GM21528 (cell line): ENCODE data around the gene PLPP1.
"Not testable (repeated sequence)": the region's sequence is repeated elsewhere in the genome, so short reads cannot be mapped to it uniquely, and the experiment has no call there.

ENCODE experiments used
- ATAC-seq: cut with Tn5 transposase; IDR thresholded peaks from one replicate; pipeline ENCODE4 v1.9.1; 2021; ENCODE audit warnings: mild to moderate bottlenecking, moderate library complexity; ENCODE audit not compliant: unreplicated experiment, low FRiP score

Gene PLPP1

DNA sequence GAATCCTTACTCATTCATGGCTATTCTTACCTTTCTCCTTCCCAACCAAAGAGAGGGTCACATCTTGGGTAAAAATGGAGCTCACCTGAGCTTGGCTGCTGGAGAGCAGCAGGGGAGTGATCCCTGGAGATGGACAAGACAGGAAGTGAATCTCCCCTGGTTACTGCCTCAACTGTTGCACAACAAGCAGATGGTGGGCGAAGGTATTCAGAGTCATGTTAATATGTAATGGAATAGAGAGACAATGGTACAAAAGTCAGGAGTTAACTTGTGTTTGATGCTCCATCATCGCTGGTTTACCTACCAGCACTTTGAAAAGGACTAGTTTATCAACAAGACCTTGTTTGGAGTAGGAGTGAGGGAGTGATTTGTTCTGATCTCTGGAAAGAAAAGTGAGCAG lies 13.0 kb upstream of the PLPP1 start:
- no peak for ATAC-seq

DNA sequence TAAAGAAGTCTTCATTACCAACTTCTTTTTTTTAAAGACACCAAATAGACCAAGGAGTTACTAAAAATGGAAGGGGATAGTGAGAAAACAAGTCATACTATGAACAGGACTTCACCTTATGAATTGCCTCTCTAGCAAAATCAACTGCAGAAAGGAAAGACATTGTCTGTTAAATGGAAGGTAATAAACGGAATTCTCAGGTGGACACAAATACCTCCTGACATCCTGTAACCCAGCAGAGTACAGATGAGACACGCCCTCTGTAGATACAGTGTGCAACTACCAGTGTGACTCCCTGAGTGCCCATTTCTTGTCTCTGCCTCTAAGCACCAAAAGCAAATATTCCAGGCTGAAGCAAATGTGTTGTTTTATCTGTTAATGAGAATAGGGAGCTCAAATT lies 12.2 kb upstream of the PLPP1 start:
- no peak for ATAC-seq

DNA sequence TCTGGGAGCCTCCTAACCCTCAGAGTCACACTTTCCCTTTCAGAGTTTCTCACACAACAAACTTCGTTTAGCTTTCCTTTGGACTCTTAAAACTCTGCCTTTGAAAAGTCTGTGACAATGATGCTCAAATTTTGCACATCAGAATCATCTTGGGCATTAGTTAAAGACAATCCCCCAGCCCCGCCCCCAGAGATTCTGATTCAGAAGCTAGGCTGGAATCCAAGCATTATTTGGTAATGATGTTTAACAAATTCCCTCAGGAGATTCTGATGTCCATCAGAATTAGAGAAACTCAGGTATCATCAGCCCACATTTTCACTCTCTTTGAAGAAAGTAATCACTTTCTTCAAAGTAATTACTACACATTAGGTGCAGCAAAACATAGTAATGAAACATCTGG lies 9.6 kb upstream of the PLPP1 start:
- no peak for ATAC-seq

DNA sequence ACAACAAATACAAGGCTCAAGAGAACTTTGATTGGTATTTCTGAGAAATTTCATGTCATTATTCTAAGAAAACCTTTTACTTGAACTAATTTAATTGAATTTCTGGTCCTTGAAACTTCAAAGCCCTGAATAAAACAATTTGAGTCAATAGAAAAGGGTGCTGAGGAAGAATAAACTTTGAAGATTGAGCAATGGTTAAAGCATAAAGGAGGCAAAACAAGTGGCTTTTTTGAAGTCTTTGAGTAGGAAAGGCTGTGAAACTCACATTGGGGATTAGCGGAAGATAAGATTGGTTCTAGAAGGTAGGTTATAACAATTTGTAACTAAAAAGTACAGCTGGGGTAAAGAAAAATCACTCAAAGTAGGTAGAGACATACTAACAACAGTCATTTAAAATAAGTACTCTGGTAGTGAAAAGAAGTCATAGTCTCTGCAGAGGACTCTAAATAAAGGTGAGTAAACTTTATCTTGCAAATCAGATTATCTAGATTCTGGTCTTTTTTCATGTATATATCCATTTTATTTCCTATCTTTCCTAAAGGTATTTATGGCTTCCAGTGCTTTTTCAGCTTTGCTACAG lies 6.4 kb upstream of the PLPP1 start:
- no peak for ATAC-seq

GRCh38 chr5:55540525-55540924 lies 5.8 kb upstream of the PLPP1 start:
- ATAC-seq: no peak

DNA sequence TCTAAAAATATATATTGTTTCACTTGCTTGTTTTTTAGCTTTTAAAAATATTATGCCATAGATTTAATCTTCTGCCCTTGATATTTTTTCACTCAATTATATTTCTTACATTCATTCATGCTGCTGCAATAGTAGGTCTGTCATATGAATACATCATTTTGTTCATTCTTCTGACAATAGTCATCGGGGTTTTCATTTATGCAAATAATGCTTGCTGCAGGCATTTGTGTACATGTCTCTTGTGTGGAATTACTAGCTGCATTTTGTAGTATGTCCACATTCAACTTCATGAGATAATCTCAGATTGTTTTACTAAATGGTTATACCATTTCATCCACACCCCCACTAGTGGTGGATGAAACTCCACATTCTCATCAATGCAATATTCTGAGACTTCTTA lies 5.3 kb upstream of the PLPP1 start:
- no peak for ATAC-seq

DNA sequence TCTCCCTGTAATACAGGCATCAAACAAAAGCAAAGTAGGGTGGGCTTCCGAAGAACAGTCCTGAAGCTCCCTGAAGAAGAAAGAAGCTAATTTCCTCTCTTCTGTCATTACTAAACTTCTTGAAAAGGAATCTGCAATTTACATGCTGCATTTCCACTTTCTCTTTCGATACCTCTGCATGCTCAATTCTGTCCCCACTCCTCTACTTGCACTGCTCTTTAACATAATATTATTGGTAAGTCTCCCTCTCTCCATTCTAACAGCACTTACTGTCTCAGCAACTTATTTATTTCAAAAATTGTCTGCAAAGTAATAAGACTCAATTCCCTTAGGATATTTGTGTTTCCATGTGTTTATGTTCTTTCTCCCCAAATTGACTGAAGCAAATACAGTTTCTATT lies 3.9 kb upstream of the PLPP1 start:
- no peak for ATAC-seq

DNA sequence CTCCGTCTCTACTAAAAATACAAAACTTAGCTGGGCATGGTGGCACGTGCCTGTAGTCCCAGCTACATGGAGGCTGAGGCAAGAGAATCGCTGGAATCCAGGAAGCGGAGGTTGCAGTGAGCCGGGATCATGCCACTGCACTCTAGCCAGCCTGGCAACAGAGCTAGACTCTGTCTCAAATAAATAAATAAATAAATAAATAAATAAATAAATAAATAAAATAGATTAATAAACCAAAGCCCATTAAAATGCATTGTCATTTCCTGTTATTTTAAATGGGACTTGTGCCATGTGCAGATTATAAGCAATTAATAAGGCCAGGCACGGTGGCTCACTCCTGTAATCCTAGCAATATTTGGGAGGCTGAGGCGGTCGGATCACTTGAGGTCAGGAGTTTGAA lies 2.6 kb upstream of the PLPP1 start:
- not testable (repeated sequence) for ATAC-seq

DNA sequence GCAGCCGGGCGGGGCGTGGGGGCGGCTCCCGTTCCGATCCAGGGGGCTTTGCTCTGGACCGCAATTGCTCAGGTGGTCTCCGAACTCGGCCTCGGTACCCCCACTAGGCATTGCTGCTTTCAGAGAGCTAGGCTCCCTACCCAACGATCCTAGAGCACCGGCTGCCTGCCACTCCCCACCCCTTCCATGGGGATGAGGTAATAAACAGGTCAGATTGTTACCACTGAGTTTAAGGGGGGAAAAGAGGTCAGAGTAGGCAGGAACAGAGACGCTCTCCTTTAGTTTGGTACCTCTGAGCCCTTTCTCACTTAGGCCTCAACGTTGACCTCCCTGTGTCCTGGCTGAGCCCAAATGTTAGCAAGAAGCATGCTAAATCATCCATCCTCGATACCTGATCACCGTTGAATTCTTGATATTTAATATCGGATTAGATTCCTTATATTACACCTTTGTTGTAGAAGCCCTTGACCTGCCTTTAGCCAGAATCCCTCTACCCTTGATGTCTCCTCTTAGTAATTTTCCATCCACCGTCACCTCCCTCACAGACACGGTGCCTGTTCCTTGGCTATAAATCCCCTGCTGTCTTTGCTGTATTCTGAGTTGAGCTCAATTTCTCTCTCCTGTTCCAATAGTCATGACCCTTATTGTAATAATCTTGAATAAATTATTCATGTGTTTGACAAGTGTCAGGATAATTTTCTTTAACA lies 588 bp upstream of the PLPP1 start:
- ATAC-seq: peak; percentile 16

GRCh38 chr5:55533521-55534435 lies 986 bp downstream of the PLPP1 start:
- peak; percentile 43 for ATAC-seq

DNA sequence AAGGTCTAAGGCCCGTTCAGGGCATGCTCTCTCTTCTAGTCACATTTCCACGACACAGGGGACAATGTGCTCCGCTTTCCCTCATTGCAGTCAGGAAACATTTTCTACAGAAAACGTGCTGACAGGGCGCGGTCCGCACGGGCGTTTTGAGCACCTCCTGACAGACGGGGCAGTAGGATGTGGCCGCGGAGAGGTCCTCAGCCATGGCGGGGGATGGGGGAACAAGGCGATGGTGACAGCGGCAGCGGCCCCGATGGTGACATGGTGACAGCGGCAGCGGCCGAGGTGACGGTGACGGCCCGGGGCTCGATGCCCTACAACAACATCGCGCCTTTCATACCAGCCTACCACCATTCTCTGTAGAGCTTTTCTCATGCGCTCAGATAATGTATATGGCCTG lies 4.1 kb downstream of the PLPP1 start:
- no peak for ATAC-seq

DNA sequence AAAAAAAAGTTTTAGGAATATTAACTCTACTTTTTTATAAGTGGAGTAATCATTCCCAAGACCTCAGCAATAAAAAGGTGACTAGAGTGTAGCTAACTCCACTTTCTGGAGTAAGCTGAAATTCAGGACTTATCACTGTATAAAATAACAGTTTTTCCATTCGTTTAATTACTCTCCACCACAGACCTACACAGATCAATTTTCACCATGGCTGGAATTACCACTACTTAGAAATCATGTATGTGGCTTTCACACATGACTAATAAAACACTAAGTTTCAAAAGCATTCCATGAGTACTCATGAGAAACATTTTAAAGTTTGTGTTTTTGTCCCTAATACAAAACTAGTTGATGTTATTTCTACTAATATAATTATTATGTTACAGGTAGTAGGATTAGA lies 9.9 kb downstream of the PLPP1 start:
- no peak for ATAC-seq

- ATAC-seq: no peak
Observed at GRCh38 chr5:55523293-55523692, 11.5 kb downstream of the PLPP1 start.

GRCh38 chr5:55521881-55522280 lies 12.9 kb downstream of the PLPP1 start:
- ATAC-seq: no peak

DNA sequence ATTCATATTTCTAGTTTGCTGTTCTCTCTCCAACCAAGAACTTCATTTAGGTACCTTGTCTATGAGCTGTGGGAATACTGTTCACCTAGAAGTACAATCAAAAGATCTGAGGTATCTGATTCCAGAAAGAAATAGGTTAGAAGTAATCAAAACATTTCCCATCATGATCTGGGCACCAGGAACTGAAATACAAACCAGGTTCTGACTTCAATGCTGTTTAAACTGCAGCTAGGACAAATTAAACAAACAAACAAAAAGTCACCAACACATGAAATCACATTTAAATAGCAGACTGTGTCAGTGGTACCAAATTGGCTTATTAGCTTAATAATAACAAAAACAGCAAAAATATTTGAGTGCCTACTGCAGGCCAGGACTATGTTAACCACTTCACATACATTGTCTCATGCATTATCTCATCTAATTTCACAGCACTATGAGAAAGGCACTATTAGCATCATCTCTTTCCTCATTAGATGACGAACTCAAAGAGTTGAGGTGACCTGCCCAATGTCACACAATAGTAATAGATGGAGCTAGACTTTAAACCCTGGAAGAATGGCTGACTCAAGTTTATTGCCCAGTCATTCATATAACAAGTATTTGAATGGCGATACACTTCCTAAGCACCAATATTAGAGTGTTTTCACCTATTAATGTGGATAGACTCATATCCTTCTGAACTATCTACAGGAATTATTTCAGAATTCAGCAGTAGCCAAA lies 14.5 kb downstream of the PLPP1 start:
- no peak for ATAC-seq

GRCh38 chr5:55518831-55519390 lies 15.9 kb downstream of the PLPP1 start:
- ATAC-seq: no peak

DNA sequence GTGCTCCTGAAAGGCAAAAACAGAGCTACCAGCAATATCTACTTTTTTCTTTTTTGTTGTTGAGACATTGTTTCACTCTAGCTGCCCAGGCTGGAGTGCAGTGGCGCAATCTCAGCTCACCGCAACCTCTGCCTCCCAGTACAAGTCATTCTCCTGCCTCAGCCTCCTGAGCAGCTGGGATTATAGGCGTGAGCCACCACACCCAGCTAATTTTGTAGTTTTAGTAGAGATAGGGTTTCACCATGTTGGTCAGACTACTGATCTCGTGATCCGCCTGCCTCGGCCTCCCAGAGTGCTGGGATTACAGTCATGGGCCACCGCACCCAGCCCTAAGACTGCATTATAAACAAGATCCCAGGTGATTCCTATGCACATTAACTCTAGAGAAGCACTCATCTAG lies 17.0 kb downstream of the PLPP1 start:
- ATAC-seq: no peak

GRCh38 chr5:55511010-55511409 lies 23.8 kb downstream of the PLPP1 start:
- no peak for ATAC-seq

DNA sequence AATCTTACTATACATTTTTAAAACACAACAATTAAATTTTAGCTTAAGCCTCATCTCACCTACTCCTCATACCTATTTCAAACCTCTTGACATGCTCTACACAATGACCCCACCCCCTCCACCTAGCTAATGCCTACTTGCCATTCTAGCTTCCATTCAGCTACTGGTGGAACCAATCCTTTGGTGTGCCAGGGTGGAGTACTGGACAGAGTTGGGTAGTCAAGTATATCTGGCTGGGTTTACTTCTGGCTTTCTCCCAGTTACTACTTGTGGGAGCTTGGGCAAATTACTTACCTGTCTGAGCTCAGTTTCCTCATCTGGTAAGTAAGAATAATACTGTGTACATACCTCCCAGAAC lies 24.3 kb downstream of the PLPP1 start:
- no peak for ATAC-seq

DNA sequence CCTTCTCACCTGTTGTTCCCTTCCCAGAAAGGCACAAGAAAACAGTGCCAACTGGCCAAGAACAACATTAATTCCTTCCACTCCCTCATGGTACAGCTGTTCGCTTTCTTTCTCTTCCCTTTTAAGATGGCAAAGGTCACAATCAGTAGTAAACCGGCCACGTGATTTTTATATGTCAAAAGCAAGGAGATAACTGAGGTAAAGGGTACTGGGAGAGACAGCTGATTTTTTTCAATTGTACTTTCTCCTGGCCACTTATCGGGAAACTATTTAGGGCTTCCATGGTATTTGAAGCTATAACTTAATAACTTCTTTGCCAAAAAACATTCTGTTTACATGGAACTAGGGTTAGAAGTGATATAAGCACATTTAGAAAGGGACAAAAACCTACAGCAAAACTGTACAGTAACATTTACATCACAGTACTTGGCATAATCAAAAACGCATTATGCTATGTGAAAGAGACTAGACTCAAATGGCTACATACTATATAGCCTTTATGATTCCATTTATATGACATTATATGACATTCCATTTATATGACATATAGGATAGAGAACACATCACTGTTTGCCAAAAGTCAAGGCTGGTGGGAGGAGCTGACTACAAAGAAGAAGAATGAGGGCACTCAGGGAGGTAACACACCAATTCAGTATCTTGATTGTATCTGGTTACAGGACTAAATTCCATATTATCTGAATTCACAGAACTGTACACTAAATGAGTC lies 24.8 kb downstream of the PLPP1 start:
- no peak for ATAC-seq
